GM13976 (cell line): Measurements from ENCODE around the gene TBC1D19.
"Not testable (repeated sequence)": the region's sequence is repeated elsewhere in the genome, so short reads cannot be mapped to it uniquely, and the experiment has no call there.

Source experiments
- DNase-seq: peaks from one replicate; pipeline ENCODE4 v3.0.0; 2012; ENCODE audit warnings: low spot score
- CTCF ChIP-seq: IDR thresholded peaks from 2 replicates; pipeline ENCODE4 v1.5.1; 2012; ENCODE audit warnings: borderline replicate concordance, mild to moderate bottlenecking; ENCODE audit not compliant: insufficient read depth; ENCODE audit errors: extremely low read depth, missing control alignments, control extremely low read depth
- in situ Hi-C: fragments of 300-500 bp; cut with MboI; formaldehyde crosslinking; loops from one replicate; pipeline ENCODE4 v1.12.0; 2022; ENCODE audit warnings: low sequenced_read_pairs, mixed read lengths, inconsistent platforms; ENCODE audit not compliant: unreplicated experiment

Gene TBC1D19

GRCh38 chr4:26663888-26664287 is 80.0 kb downstream of the TBC1D19 start:
- TF ChIP-seq CTCF, result no peak
- in situ Hi-C loops, result no loop called here
- no peak for DNase-seq

GRCh38 chr4:26670903-26671537 is 87.1 kb downstream of the TBC1D19 start:
- no peak for DNase-seq
- in situ Hi-C loops, result no loop called here
- TF ChIP-seq CTCF, result no peak

- in situ Hi-C loops, result not testable (repeated sequence)
Observed at GRCh38 chr4:26679040-26679695, 95.3 kb downstream of the TBC1D19 start.

GRCh38 chr4:26682436-26682835 is 98.6 kb downstream of the TBC1D19 start:
- TF ChIP-seq CTCF, result no peak
- DNase-seq, result no peak
- in situ Hi-C loops, result no loop called here

More at GRCh38 chr4:26679040-26679695, 95.3 kb downstream of the TBC1D19 start:
- not testable (repeated sequence) for DNase-seq

- in situ Hi-C loops, result no loop called here
- TF ChIP-seq CTCF, result no peak
- DNase-seq, result no peak
Observed at GRCh38 chr4:26685250-26685649, 101.4 kb downstream of the TBC1D19 start.

- no peak for DNase-seq
- in situ Hi-C loops, result no loop called here
- TF ChIP-seq CTCF, result no peak
Observed at GRCh38 chr4:26687728-26688127, 103.8 kb downstream of the TBC1D19 start.

- in situ Hi-C loops, result no loop called here
- no peak for TF ChIP-seq CTCF
- DNase-seq, result no peak
Observed at GRCh38 chr4:26690506-26690905, 106.6 kb downstream of the TBC1D19 start.
